Pericardium fibroblast (primary cell): ENCODE data around the gene UCN. TPM values are rescaled to one million over a fixed set of nuclear protein-coding genes. Genes with fewer than 3 reads are reported as not detected.

Experiments used
- total RNA-seq: library from RNA; depleted of rRNA; stranded (reverse); fragments of >200 nt; gene quantifications from 2 replicates; pipeline ENCODE4 v1.2.3, GENCODE V29; 2015

UCN gene, protein sequence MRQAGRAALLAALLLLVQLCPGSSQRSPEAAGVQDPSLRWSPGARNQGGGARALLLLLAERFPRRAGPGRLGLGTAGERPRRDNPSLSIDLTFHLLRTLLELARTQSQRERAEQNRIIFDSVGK
- 0.35 and 2.0 TPM in 2 replicates for total RNA-seq

GRCh38 chr2:27308359-27308881 lies at the start of gene UCN:
Gene UCN, minus strand, starts transcription at chr2:27308445. Its CDS starts 550 bp downstream, at chr2:27307895.

DNA sequence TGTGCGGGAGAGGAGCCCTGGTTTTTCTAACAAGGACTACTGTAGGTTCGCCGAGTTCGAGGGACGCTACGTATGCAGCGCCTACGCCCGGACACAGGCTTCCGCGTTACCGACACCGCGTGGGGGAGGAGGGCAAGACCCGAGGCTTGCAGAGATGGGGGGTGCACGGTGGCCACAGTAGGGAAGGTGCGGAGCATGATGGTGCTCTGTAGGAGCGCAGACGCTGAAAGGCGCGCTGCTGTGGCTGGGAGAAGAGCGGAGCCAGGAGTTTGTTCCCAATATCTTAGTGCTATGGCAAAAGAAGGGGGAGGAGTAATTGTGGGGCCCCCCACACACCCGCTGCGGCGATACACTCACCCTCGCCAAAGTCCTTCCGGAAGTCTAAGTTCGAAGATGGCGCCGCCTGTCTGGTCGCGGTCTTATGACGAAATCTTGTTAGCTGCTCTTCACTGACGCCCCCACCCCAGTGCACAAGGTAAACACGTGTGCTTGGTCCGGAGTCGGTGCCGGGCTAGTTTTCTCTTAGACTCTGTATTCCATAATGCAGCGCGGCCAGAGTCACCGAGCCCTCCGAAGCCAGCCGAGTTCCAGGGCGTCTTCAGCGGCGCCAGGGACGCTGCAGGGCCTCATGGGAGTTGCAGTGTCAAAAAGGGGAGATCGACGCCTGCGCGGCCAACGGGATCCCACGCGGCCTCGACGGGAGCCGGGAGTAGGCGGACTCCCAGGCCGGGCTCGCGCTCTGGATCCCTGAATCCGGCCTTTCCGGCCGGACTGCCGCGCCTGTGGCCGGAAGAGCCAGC lies 48.3 kb upstream of the UCN start, which contains the start of gene GTF3C2:
Gene GTF3C2, minus strand, starts transcription at position 383 of the 800 bp plus-strand sequence. CDS start 13,210 bp downstream, outside the sequence.

DNA sequence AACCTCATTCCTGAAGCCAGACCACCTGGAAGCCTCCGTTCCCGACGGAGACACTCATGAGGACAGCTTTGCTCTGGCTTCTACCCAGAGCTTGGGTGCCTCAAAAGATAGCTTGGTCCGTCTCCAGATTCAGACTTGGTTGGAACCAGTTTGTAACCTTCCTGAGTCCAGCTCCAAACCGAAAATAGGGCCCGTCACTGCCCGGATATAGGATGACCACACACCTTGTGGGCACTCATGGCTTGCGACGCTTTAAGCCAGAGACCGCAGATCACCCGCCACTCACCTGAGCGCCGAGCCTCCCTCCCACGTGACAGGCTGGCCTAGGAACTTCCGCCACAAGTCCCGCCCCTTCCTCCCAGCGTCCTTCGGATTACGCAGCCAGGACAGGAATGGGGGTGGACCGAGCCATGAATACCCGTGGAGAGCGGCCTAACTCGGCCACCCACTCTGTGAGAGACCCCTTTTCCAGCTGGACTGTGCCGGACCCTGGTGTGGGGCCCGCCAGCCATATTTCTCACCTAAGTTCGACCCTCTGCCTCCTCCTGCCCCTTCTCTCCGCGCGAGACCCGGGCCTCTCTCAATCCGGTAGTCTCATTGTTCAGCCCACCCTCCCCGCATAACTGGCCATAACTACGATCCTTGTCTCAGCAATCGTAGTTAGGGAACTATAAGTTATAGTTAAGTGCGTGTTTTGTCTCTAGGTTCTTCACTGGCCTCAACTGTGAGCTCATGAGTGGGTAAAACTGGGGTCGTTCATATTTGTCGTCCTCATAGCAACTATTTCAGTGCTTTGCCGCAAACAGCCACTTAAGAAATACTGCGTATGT lies 14.7 kb upstream of the UCN start, which contains the start of gene MPV17:
Gene MPV17, minus strand, starts transcription at position 332 of the 830 bp plus-strand sequence. CDS start 580 bp downstream, outside the sequence.

DNA sequence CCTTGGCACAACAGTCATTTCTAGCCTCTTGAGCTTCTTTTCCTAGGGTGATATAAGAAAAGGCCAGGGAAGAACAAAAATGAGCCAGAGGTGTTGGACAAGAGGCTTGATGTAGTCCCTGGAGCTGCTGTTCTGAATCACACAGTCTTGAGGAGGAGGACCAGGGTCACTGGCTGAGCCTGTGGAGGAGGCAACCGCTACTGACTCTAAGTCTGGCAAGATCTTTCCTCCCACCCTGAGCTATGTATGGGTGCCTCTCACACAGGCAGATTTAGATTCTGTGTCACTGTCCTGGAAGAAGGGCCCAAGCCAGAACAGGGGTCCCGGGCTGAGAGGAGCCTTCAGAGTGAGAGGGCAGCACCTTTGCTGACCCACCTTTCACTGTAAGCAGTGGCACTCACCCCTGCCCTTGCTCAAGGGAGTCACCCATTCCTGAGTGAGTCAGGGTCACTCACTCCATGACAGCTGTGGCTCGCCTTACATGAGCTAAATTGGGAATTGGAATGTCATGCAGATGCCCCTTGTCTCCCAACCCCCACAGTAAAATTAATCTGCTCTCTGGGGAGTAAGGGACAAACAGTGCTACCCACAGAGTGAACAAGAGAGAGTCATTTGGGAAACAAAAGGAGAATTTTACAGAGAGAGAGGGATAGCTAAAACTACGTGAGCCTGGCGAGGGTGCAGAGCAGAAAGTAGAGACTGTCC lies 26.2 kb downstream of the UCN start, which contains the start of gene TRIM54:
Gene TRIM54, plus strand, starts transcription at position 575 of the 705 bp plus-strand sequence. CDS start 303 bp downstream, outside the sequence.

GRCh38 chr2:27275211-27276150 lies 32.8 kb downstream of the UCN start, which contains the start of gene DNAJC5G:
Gene DNAJC5G, plus strand, starts transcription at chr2:27275433. Its CDS starts 1,296 bp downstream, at chr2:27276729.

GRCh38 chr2:27262379-27263286 lies 45.6 kb downstream of the UCN start, which contains the start of gene SLC30A3:
Gene SLC30A3, minus strand, starts transcription at chr2:27263047. Its CDS starts 141 bp downstream, at chr2:27262906.

Other genes starting within 250 kb of the UCN start
- 432 and 658 TPM in 2 replicates for gene OST4, start 236.8 kb downstream of the UCN start, total RNA-seq
- gene EMILIN1, start 229.8 kb downstream of the UCN start, total RNA-seq: 242 and 312 TPM in 2 replicates
- gene KHK, start 221.7 kb downstream of the UCN start, total RNA-seq: 0.12 TPM in 1 of 2 replicates, not detected in the other
- gene CGREF1, start 189.3 kb downstream of the UCN start, total RNA-seq: 9.0 and 10.2 TPM in 2 replicates
- not detected in 2 replicates for gene ABHD1, start 184.6 kb downstream of the UCN start, total RNA-seq
- 40.9 and 59.7 TPM in 2 replicates for gene PREB, start 173.8 kb downstream of the UCN start, total RNA-seq
- gene PRR30, start 169.0 kb downstream of the UCN start, total RNA-seq: not detected in 2 replicates
- 0.09 TPM in 1 of 2 replicates, not detected in the other for gene TCF23, start 159.4 kb downstream of the UCN start, total RNA-seq
- 170 and 171 TPM in 2 replicates for gene ATRAID, start 96.4 kb downstream of the UCN start, total RNA-seq
- 15.8 and 19.3 TPM in 2 replicates for gene SLC5A6, start 96.2 kb downstream of the UCN start, total RNA-seq
- gene CAD, start 91.1 kb downstream of the UCN start, total RNA-seq: 31.2 and 41.0 TPM in 2 replicates
- not detected in 2 replicates for gene SLC30A3, start 45.4 kb downstream of the UCN start, total RNA-seq
- gene DNAJC5G, start 33.0 kb downstream of the UCN start, total RNA-seq: not detected in 2 replicates
- not detected in 2 replicates for gene TRIM54, start 26.0 kb downstream of the UCN start, total RNA-seq
- gene MPV17, start 14.7 kb upstream of the UCN start, total RNA-seq: 93.4 and 101 TPM in 2 replicates
- 24.5 and 24.8 TPM in 2 replicates for gene GTF3C2, start 48.3 kb upstream of the UCN start, total RNA-seq
- 27.5 and 28.7 TPM in 2 replicates for gene EIF2B4, start 61.9 kb upstream of the UCN start, total RNA-seq
- 134 and 146 TPM in 2 replicates for gene SNX17, start 62.2 kb upstream of the UCN start, total RNA-seq
- 3.9 and 9.0 TPM in 2 replicates for gene ZNF513, start 72.3 kb upstream of the UCN start, total RNA-seq
- gene PPM1G, start 101.1 kb upstream of the UCN start, total RNA-seq: 49.5 and 66.2 TPM in 2 replicates
- 79.3 and 91.0 TPM in 2 replicates for gene NRBP1, start 120.2 kb upstream of the UCN start, total RNA-seq
- 5.2 TPM in 1 of 2 replicates, not detected in the other for gene KRTCAP3, start 133.9 kb upstream of the UCN start, total RNA-seq
- 13.5 and 20.7 TPM in 2 replicates for gene IFT172, start 181.3 kb upstream of the UCN start, total RNA-seq
- 15.2 and 17.4 TPM in 2 replicates for gene FNDC4, start 186.8 kb upstream of the UCN start, total RNA-seq
- 0.12 TPM in 1 of 2 replicates, not detected in the other for gene GCKR, start 188.4 kb upstream of the UCN start, total RNA-seq